ENCODE results near the gene MAS1.
A peak's percentile ranks its signal among the peaks of the same experiment; 100 is the strongest.

The MAS1 gene

GRCh38 chr6:159880412-159880975, 10.3 kb upstream of the MAS1 start:
- DNase-seq, result no peak

DNA sequence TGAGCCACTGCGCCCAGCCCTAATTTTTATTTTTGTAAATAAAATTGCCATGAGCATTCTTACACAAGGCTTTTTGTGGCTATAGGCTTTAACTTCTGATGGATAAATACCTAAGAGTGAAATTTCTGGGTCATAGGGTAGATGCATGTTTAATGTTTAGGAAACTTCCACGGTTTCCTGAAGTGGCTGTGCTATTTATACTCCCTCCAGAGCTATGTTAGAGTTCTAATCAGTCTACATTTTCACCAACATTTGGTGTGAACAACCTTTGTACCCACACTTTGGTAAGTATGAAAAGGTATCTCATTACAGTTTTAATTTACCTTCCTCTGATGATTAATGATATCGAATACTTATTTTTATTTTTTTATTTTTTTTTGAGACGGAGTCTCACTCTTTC, 6.1 kb upstream of the MAS1 start:
- no peak for DNase-seq

GRCh38 chr6:159886270-159886669, 4.5 kb upstream of the MAS1 start:
- DNase-seq, result no peak

- DNase-seq, result no peak
These were observed 3.6 kb upstream of the MAS1 start for GRCh38 chr6:159887146-159887545.

DNA sequence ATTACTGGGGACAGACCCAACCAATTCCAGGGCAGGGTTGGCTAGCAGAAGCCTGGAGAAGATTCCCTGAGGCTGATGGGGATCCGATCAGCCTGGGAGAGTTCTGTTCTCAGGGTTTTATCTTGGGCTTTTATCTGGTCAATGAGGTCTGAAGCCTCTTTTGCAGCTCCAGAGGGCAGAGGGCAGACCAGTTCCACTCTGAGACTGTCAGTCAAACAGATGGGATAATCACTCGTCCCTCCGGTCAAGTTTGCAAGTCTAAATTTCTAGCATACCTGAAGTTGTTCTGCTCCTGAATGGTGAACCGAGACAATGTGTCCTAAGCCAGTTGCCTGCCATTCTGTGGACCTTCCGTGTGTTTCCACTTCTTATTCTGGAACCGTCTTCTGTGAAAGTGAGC, 3.0 kb upstream of the MAS1 start:
- DNase-seq, result no peak

DNA sequence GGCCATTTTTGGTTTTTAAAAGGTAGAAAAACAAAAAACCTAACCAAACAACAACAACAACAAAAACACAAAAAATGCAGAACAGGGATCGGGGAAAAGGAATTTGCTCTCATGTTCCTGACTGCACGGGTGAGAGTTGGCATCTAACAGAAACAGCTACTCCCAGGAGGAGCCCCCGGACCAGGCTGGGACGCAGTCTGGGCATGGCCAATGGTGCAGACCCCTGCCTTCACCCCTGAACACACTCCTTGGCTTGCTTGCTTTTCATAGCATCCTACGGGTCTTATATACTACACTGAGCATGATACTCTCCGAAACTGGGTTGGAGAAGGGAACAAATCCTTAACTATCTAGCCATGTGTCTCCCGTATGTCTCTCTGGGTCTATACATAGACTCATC, 587 bp upstream of the MAS1 start:
- DNase-seq, result no peak

GRCh38 chr6:159892053-159892452, 1.3 kb downstream of the MAS1 start:
- peak; percentile 19 for DNase-seq

DNA sequence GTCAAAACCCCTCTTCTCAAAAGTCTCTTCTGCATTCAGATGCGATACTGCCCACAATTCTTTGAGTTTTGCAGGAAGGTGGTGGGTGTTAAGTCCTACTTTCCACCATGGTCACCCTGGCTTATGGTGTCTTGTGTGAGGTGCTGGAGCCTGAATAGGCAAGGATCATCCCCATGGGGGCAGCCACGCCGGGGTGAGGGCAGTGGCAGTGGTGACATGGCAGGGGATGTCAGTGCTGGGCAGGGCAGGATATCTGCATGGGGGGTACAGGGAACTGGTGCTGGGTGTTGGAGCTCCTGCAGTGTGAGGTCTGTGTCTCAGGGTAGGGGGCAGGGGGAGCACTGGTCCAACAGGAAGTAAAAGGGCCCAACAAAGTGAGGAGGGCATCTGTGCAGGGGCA, 2.3 kb downstream of the MAS1 start:
- no peak for DNase-seq

GRCh38 chr6:159894991-159895390, 4.2 kb downstream of the MAS1 start:
- no peak for DNase-seq

GRCh38 chr6:159897603-159898002, 6.8 kb downstream of the MAS1 start:
- DNase-seq, result no peak

DNA sequence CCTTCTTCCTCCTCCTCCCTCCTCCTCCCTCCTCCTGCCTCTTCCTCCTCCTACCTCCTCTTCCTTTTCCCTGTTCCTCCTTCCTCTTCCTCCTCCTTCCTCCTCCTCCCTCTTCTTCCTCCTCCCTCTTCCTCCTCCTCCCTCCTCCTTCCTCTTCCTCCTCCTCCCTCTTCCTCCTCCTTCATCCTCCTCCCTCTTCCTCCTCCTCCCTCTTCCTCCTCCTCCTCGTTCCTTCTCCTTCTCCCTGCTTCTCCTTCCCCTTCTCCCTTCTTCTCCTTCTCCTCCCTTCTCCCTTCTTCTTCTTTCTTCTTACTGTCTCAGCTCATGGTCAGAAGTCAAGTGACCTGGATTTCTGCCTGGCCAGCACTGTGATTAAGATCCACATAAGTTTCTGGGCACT, 7.7 kb downstream of the MAS1 start:
- no peak for DNase-seq

DNA sequence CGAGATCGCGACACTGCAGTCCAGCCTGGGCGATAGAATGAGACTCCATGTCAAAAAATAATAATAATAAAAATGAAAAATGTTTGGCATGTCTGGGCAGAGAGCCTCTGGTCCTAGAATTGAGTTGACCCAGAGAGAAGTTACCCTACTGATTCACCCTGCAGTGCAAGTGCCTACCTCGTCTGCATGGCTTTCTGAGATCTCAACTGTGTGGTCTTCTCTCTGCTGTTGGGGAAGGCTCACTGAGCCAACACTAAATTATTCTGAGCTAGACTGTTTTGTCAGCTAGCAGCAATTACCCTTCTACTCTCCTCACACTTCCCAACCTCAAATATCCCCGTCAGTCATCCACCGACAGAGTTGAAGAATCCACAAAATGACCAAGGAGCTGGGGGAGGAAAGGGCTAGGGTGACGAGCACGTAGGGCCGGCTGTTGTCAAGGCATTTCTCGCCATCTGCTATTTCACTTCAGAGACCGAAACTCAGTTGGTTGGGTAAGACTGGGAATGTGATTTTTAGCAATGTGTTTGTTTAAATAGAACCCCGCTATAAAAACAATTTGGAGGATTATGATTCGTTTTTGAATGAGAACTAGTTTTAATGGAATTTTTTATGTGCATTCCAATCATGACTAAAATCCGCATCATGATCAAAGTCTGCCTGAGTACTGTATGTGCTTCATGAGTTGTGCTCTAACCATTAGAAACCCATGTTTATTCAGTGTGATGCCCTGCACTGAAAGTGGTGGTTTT, 9.4 kb downstream of the MAS1 start:
- no peak for DNase-seq

GRCh38 chr6:159902620-159903019, 11.8 kb downstream of the MAS1 start:
- no peak for DNase-seq

GRCh38 chr6:159904497-159904911, 13.7 kb downstream of the MAS1 start:
- DNase-seq, result no peak

DNA sequence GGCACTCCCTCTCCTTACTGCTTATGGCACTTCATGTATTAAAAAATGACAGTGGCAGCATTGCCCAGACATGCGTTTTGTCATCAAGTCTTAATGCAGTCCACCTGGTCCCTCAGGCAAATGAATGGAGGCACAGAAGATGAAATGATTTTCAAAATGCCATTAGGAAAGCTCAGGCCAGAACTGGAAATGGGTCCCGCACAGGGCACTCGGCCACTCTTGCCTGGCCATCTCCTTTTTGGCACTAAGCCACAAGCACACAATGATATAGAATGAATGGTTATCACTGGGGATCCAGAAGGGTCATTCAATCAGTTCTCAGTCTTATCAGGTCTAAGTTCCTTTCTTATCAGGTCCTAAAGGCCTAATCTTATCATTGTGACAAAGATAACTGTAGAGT, 15.6 kb downstream of the MAS1 start:
- DNase-seq, result no peak

- DNase-seq, result no peak
These were observed 17.7 kb downstream of the MAS1 start for GRCh38 chr6:159908535-159908934.

GRCh38 chr6:159908979-159909378, 18.2 kb downstream of the MAS1 start:
- no peak for DNase-seq

DNA sequence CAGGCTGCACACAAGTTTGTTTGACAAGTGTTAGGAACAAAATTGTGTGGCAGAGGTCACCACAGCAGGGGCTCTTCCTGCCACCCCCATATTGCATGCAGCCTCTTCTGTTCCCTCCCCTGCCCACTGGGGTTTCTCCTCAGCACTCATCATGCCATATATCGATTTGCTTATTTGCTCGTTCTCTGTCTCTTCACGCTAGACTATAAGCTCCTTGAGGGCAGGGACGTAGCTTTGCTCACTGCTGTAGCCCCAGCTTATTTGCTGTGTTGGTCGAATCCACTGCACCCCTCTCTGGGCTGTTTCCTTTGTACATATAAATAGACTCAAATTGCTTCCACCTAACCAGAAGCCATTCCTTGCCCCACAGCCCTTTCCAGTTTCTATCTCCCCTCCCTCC, 19.6 kb downstream of the MAS1 start:
- no peak for DNase-seq

DNA sequence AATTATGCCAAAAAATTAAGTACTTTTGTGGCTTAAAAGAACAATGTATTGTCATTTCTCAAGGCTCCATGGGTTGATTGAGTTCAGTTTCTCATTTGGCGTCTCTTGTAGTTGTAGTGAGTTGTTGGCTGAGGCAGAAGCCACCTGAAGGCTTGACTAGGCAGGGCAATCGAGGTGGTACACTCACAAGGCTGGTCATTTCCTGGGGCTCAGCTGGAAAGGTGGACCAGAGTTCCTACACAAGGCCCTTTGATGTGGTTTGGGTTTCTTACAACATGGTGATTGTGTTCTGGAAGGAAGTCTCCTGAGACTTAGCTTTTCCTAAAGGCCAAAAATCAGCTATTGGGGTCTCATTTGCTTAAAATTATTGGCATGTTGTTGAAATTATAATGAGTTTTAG, 22.6 kb downstream of the MAS1 start:
- no peak for DNase-seq

- no peak for DNase-seq
These were observed 23.2 kb downstream of the MAS1 start for GRCh38 chr6:159913862-159914564.

DNA sequence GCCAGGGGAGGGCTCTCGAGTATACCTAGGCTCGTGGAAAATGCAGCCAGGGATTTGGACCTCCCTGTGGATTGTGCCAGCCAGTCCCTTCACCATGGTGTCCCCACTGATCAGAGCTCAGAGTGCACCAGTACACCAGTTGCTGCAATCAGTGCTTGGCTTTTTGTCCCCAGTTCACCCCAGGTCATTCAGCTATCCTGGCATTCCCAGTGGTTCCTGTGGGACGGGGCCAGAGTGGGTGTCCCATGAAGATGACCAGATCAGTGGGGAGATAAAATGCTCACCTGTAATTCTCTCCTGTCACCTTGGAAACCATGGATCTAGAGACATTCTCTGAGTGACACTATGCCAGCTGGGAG, 23.8 kb downstream of the MAS1 start:
- no peak for DNase-seq

GRCh38 chr6:159915397-159915796, 24.6 kb downstream of the MAS1 start:
- no peak for DNase-seq

DNA sequence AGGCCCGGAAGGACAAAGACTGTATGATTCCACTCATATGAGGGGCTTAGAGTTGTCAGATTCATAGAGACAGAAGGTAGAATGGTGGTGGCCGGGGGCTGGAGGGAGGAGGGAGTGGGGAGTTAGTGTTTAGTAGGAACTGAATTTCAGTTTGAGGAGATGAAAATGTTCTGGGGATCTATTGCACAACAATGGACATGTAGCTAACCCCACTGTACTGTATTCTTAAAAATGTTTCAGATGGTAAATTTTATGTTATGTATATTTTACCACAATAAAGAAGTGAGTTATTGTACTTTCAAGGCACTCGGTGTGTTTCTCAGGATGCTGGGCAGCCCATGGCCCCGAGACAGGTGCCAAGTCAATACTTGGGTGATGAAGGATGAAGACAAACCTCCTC, 25.4 kb downstream of the MAS1 start:
- no peak for DNase-seq

- no peak for DNase-seq
These were observed 26.0 kb downstream of the MAS1 start for GRCh38 chr6:159916752-159917151.
